B cell (primary cell): ENCODE results near the gene FER.

Experiments used
- CTCF ChIP-seq: fragments of 200-600 bp; IDR thresholded peaks from one replicate; pipeline ENCODE4 v1.8.0; 2022; ENCODE audit warnings: antibody characterized with exemption, mild to moderate bottlenecking
- EZH2 ChIP-seq: IDR thresholded peaks from 2 replicates; pipeline ENCODE4 v1.6.1; 2012; ENCODE audit warnings: borderline replicate concordance, low read depth, mild to moderate bottlenecking, moderate library complexity, low read length; ENCODE audit not compliant: insufficient read depth, poor library complexity, severe bottlenecking

GRCh38 chr5:109049565-109049964 lies 301.9 kb downstream of the FER start:
- TF ChIP-seq CTCF, result no peak
- TF ChIP-seq EZH2, result no peak
